Astrocyte (in vitro differentiated cells and primary cell): Measurements from ENCODE around the gene STAB2. TPM values are rescaled to one million over a fixed set of nuclear protein-coding genes. Genes with fewer than 3 reads are reported as not detected.

Experiments
- DNase-seq: peaks from one replicate; pipeline ENCODE4 v3.0.0-alpha.2; 2010; ENCODE audit warnings: low read depth
- FAIRE-seq: peaks from 2 replicates; lab custom pipeline; 2011; peaks lifted over from hg19 to GRCh38; lab: Jason Lieb, UNC
- H2AFZ ChIP-seq: 2 replicates; pipeline ENCODE4 v1.6.0; 2012; ENCODE audit warnings: low read depth, low read length, inconsistent platforms
- H3K27ac ChIP-seq: 2 replicates; pipeline ENCODE4 v1.5.1; 2011; ENCODE audit warnings: low read depth, low read length, inconsistent platforms
- H3K27me3 ChIP-seq: 2 replicates; pipeline ENCODE4 v1.6.0; 2011; ENCODE audit warnings: low read length, inconsistent platforms; ENCODE audit not compliant: insufficient read depth
- H3K36me3 ChIP-seq: 2 replicates; pipeline ENCODE4 v1.5.1; 2011; ENCODE audit warnings: low read length, inconsistent platforms; ENCODE audit not compliant: insufficient read depth
- H3K4me1 ChIP-seq: 2 replicates; pipeline ENCODE4 v1.5.1; 2011; ENCODE audit warnings: low read length, inconsistent platforms; ENCODE audit not compliant: insufficient read depth
- H3K4me2 ChIP-seq: 2 replicates; pipeline ENCODE4 v1.6.0; 2012; ENCODE audit warnings: low read length, inconsistent platforms
- H3K4me3 ChIP-seq: 2 replicates; pipeline ENCODE4 v1.5.1; 2011; ENCODE audit warnings: low read depth, mild to moderate bottlenecking, low read length, inconsistent platforms; ENCODE audit not compliant: insufficient read depth
- H3K79me2 ChIP-seq: 2 replicates; pipeline ENCODE4 v1.6.0; 2012; ENCODE audit warnings: mild to moderate bottlenecking, low read length, inconsistent platforms; ENCODE audit not compliant: insufficient read depth
- H3K9ac ChIP-seq: 2 replicates; pipeline ENCODE4 v1.6.0; 2012; ENCODE audit warnings: mild to moderate bottlenecking, low read length, inconsistent platforms
- H3K9me3 ChIP-seq: 2 replicates; pipeline ENCODE4 v1.5.1; 2012; ENCODE audit warnings: low read depth, mild to moderate bottlenecking, low read length, inconsistent platforms; ENCODE audit not compliant: insufficient read depth
- H4K20me1 ChIP-seq: 2 replicates; pipeline ENCODE4 v1.6.0; 2012; ENCODE audit warnings: low read length, inconsistent platforms; ENCODE audit not compliant: insufficient read depth
- H3K27ac Mint-ChIP-seq: one replicate; pipeline ENCODE4 v1.8.0; 2021; ENCODE audit warnings: mild to moderate bottlenecking, mixed read lengths; ENCODE audit not compliant: unreplicated experiment
- H3K27me3 Mint-ChIP-seq: one replicate; pipeline ENCODE4 v1.8.0; 2021; ENCODE audit warnings: low read depth, mixed read lengths; ENCODE audit not compliant: unreplicated experiment
- H3K36me3 Mint-ChIP-seq: one replicate; pipeline ENCODE4 v1.8.0; 2021; ENCODE audit warnings: low read depth, mixed read lengths; ENCODE audit not compliant: unreplicated experiment
- H3K4me1 Mint-ChIP-seq: one replicate; pipeline ENCODE4 v1.8.0; 2021; ENCODE audit warnings: low read depth, mixed read lengths; ENCODE audit not compliant: unreplicated experiment
- H3K4me3 Mint-ChIP-seq: one replicate; pipeline ENCODE4 v1.8.0; 2021; ENCODE audit warnings: mild to moderate bottlenecking, moderate library complexity, mixed read lengths; ENCODE audit not compliant: unreplicated experiment
- H3K9me3 Mint-ChIP-seq: one replicate; pipeline ENCODE4 v1.8.0; 2021; ENCODE audit warnings: mild to moderate bottlenecking, mixed read lengths; ENCODE audit not compliant: unreplicated experiment
- EZH2 ChIP-seq: IDR thresholded peaks from 2 replicates; pipeline ENCODE4 v1.6.1; 2012; ENCODE audit warnings: mild to moderate bottlenecking, low read length, inconsistent platforms; ENCODE audit not compliant: insufficient read depth
- total RNA-seq: library from RNA; stranded (reverse); gene quantifications from 2 replicates; pipeline ENCODE4 v1.2.1, GENCODE V29; 2021
- TF ChIP-seq, protein P1 (sequence below): IDR thresholded peaks from 2 replicates; pipeline ENCODE4 v1.5.1; 2011; ENCODE audit warnings: low read depth, mild to moderate bottlenecking, inconsistent platforms, low read length, moderate library complexity; ENCODE audit not compliant: insufficient read depth

STAB2 gene
- total RNA-seq, 1 donor from 2014 or later, result not detected

DNA sequence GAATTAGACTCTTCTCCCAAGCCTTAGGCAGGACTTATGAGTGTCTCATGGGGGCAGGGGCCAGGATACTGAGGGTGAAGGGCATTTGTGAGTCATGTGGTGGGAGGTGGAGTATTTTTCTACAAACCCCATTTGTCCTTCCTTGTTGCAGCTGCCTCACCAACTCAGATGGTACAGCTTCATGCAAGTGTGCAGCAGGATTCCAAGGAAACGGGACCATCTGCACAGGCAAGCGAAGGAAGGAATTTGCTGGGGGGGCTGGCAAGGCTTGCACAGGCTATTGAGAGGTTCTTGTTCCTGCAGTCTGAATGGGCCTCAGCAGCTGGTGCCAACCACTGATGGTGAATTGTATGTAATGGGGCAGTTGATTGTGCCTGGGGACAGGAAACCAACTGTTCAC is 125.1 kb downstream of the STAB2 start:
- peaks cover 14% of the 10 kb centered on the region for H3K27me3 Mint-ChIP-seq

DNA sequence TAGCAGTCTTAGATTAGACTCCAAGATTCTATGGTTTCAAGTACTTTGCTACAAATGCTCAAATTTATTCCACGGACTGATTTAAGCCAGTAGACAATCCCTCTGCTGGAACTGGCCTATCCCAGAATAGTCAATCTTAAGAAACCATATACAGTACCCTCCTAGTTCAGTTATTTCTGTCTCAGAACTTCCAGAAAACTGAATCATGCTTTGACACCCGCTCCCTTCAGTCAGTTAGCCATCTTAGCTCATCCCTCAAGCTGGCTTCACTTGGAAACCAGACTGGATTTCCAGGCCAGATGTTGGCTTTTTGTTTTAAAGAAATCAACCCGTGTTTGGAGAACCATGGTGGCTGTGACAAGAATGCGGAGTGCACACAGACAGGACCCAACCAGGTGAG is 128.4 kb downstream of the STAB2 start:
- Mint-ChIP-seq H3K36me3 (peaks cover 6% of the 10 kb centered on the region), H3K27ac (no peak overlapping the region), H3K4me1 (peaks cover 9% of the 10 kb centered on the region), H3K27me3 (peaks cover 7% of the 10 kb centered on the region), H3K9me3 (peaks cover 2% of the 10 kb centered on the region), H3K4me3 (no peak overlapping the region)
- Histone ChIP-seq H3K79me2 (no peaks in the 10 kb centered on the region), H3K9ac (no peak overlapping the region), H4K20me1 (no peaks in the 10 kb centered on the region), H3K27me3 (no peaks in the 10 kb centered on the region), H3K4me2 (no peak overlapping the region), H3K4me1 (no peaks in the 10 kb centered on the region), H3K9me3 (no peaks in the 10 kb centered on the region), H3K4me3 (no peak overlapping the region), H3K27ac (no peak overlapping the region), H2AFZ (no peak overlapping the region), H3K36me3 (no peaks in the 10 kb centered on the region)
- FAIRE-seq (no peak), DNase-seq (no peak)
- TF ChIP-seq EZH2, result no peak
- TF ChIP-seq, protein P1, sequence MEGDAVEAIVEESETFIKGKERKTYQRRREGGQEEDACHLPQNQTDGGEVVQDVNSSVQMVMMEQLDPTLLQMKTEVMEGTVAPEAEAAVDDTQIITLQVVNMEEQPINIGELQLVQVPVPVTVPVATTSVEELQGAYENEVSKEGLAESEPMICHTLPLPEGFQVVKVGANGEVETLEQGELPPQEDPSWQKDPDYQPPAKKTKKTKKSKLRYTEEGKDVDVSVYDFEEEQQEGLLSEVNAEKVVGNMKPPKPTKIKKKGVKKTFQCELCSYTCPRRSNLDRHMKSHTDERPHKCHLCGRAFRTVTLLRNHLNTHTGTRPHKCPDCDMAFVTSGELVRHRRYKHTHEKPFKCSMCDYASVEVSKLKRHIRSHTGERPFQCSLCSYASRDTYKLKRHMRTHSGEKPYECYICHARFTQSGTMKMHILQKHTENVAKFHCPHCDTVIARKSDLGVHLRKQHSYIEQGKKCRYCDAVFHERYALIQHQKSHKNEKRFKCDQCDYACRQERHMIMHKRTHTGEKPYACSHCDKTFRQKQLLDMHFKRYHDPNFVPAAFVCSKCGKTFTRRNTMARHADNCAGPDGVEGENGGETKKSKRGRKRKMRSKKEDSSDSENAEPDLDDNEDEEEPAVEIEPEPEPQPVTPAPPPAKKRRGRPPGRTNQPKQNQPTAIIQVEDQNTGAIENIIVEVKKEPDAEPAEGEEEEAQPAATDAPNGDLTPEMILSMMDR, result no peak

More for the DNA sequence above, 125.1 kb downstream of the STAB2 start:
- Mint-ChIP-seq H3K27ac (peak overlapping the region; percentile 84), H3K9me3 (peaks cover 2% of the 10 kb centered on the region), H3K36me3 (peaks cover 4% of the 10 kb centered on the region), H3K4me3 (no peak overlapping the region), H3K4me1 (peaks cover 9% of the 10 kb centered on the region)
- H2AFZ ChIP-seq, result no peak overlapping the region
- no peaks in the 10 kb centered on the region for H3K36me3 ChIP-seq
- DNase-seq, result no peak
- no peaks in the 10 kb centered on the region for H4K20me1 ChIP-seq
- no peaks in the 10 kb centered on the region for H3K4me1 ChIP-seq
- FAIRE-seq, result no peak
- no peak overlapping the region for H3K9ac ChIP-seq
- H3K27me3 ChIP-seq, result no peaks in the 10 kb centered on the region
- H3K27ac ChIP-seq, result no peak overlapping the region
- no peaks in the 10 kb centered on the region for H3K9me3 ChIP-seq
- H3K4me3 ChIP-seq, result no peak overlapping the region
- H3K79me2 ChIP-seq, result no peaks in the 10 kb centered on the region
- no peak overlapping the region for H3K4me2 ChIP-seq
- no peak for TF ChIP-seq EZH2
- TF ChIP-seq, protein P1, result no peak

DNA sequence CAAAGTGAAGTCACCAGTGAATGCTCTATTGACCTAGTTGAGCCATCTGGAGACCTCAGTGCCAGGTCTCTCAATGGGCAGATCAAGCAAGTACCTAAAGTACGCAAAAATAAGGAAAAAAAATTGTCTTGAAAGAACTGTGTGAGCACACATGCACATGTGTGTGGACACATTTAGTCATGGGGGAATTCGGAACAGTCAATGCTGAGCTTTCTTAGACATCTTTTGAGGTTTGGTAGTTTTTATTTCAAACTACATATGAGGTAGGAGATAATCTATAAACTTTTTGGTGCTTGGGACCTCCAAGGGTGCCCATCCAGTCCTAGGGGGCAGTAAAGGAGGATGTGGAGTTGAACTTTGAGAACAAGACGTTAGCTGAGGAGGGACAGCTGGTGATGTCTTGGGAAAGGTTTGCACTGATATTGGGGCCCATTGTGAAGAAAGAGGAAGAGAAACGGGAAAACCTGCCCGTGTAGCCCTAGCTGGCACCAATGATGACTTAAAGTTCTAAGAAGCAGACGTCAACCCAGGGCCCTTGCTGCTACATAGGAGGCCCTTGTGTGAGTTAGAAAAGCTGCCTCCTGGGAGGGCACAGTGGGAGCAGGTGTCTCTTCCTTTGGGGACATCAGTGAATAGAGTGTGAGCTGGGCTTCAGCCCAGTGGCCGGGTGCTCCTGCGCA is 129.6 kb downstream of the STAB2 start:
- no peak overlapping the region for H3K4me3 Mint-ChIP-seq
- Histone ChIP-seq H3K4me3 (no peak overlapping the region), H3K4me2 (no peak overlapping the region), H3K36me3 (no peaks in the 10 kb centered on the region), H3K79me2 (no peaks in the 10 kb centered on the region), H3K27ac (no peak overlapping the region), H3K9me3 (no peaks in the 10 kb centered on the region), H3K9ac (no peak overlapping the region), H3K4me1 (no peaks in the 10 kb centered on the region), H4K20me1 (no peaks in the 10 kb centered on the region), H3K27me3 (no peaks in the 10 kb centered on the region), H2AFZ (no peak overlapping the region)
- peaks cover 7% of the 10 kb centered on the region for H3K27me3 Mint-ChIP-seq
- H3K27ac Mint-ChIP-seq, result no peak overlapping the region
- H3K36me3 Mint-ChIP-seq, result peaks cover 6% of the 10 kb centered on the region
- FAIRE-seq (no peak), DNase-seq (no peak)
- peaks cover 9% of the 10 kb centered on the region for H3K4me1 Mint-ChIP-seq
- TF ChIP-seq, protein P1, result no peak
- TF ChIP-seq EZH2, result no peak
- peaks cover 2% of the 10 kb centered on the region for H3K9me3 Mint-ChIP-seq
